ENCODE data around the gene CLEC16A.

Gene CLEC16A

GRCh38 chr16:11012841-11013240 is 68.5 kb downstream of the CLEC16A start:
- CTCF ChIA-PET: interaction anchor here (0.6 kb wide), 1 partner anchor 481 kb away, joined by 4 read pairs; no protein-coding TSS in a partner anchor
- no peak for TF ChIP-seq CTCF (conservative IDR thresholded peaks at IDR 0.05; ENCODE audit: low read depth)
- no peak overlapping the region for H3K27ac ChIP-seq
- no peak for DNase-seq (ENCODE audit: low spot score)
- POLR2A ChIA-PET (ENCODE audit: low non-redundant PET): no interaction called here

- CTCF ChIA-PET: no interaction called here
- H3K27ac ChIP-seq: no peak overlapping the region
- no peak for TF ChIP-seq CTCF (conservative IDR thresholded peaks at IDR 0.05; ENCODE audit: low read depth)
- POLR2A ChIA-PET (ENCODE audit: low non-redundant PET): no interaction called here
- no peak for DNase-seq (ENCODE audit: low spot score)
Observed at GRCh38 chr16:11014136-11014535, 69.8 kb downstream of the CLEC16A start.

DNA sequence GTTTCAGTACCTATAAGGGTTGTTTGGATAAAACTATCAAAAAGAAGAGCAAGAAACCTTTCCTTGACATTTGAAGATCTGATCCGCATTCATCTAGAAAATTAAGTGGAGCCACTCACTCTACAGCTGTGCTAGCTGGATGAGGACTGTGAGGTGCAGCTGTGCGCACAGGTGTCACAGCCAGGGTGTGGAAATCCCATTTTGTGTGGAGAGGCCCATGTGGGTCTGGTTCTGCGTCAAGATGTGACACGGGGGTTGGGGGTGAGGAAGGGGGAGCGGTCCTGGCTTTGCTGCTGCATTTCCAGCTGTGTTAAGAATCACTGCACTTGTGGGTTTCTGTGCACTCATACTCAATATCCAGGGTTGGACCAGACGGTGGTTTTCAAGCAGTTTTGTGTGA is 70.7 kb downstream of the CLEC16A start:
- no peak for TF ChIP-seq CTCF (conservative IDR thresholded peaks at IDR 0.05; ENCODE audit: low read depth)
- ChIA-PET POLR2A (ENCODE audit: low non-redundant PET) (no interaction called here), CTCF (no interaction called here)
- no peak for DNase-seq (ENCODE audit: low spot score)
- peak overlapping the region; percentile 91 for H3K27ac ChIP-seq

DNA sequence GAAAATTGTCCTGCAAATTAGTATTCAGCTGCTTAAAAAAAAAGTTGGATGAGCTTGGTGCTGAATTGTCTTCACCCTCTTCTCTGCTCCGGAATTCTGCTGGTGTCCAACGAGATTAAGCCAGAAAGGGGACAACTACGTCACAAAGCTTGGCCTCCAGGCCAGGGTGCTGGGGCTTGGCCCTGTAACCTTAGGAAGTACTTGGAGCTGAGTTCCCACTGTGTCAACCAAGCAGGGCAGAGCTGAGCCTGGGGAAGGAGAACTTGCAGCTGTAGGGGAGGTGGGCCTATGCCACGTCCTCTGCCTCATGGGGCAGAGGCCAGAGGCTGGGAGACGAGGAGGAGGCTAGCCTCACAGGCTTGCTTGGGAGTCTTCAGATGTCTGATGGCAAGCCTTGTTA is 71.2 kb downstream of the CLEC16A start:
- peak overlapping the region; percentile 91 for H3K27ac ChIP-seq
- CTCF ChIA-PET: no interaction called here

DNA sequence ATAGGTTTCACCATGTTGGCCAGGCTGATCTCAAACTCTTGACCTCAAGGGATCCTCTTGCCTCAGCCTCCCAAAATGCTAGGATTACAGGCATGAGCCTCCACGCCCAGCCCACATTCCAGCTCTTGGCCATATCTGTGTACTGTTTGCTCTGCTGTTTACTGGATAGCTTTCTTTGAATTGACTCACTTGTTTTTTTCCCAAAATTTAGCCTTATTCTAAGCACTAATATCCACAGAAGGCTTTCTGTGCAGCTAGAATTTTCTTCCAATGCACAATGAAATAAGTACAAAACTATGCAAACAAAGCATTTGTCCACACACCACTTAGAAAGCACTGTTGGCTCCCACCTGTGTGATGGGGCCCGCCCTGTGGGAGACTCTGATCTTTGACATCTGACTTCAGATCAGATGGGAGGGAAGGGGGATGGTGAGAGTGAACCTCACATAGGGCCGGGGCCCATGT is 72.2 kb downstream of the CLEC16A start:
- no peak for DNase-seq (ENCODE audit: low spot score)
- TF ChIP-seq CTCF (conservative IDR thresholded peaks at IDR 0.05; ENCODE audit: low read depth): no peak
- peak overlapping the region; percentile 91 for H3K27ac ChIP-seq
- POLR2A ChIA-PET (ENCODE audit: low non-redundant PET): no interaction called here
- CTCF ChIA-PET: interaction anchor here (0.8 kb wide), 1 partner anchor 239 kb away, joined by 4 read pairs; the partner anchor contains the start of gene SOCS1

More for the DNA sequence above, 71.2 kb downstream of the CLEC16A start:
- POLR2A ChIA-PET (ENCODE audit: low non-redundant PET): no interaction called here
- no peak for DNase-seq (ENCODE audit: low spot score)
- no peak for TF ChIP-seq CTCF (conservative IDR thresholded peaks at IDR 0.05; ENCODE audit: low read depth)

GRCh38 chr16:11016993-11017392 is 72.6 kb downstream of the CLEC16A start:
- peak; percentile 84 for DNase-seq (ENCODE audit: low spot score)
- peak overlapping the region; percentile 91 for H3K27ac ChIP-seq
- POLR2A ChIA-PET (ENCODE audit: low non-redundant PET): no interaction called here
- CTCF ChIA-PET: no interaction called here
- TF ChIP-seq CTCF (conservative IDR thresholded peaks at IDR 0.05; ENCODE audit: low read depth): no peak

- CTCF ChIA-PET: no interaction called here
- TF ChIP-seq CTCF (conservative IDR thresholded peaks at IDR 0.05; ENCODE audit: low read depth): no peak
- H3K27ac ChIP-seq: peak overlapping the region; percentile 91
- DNase-seq (ENCODE audit: low spot score): no peak
- POLR2A ChIA-PET (ENCODE audit: low non-redundant PET): no interaction called here
Observed at GRCh38 chr16:11017499-11017898, 73.1 kb downstream of the CLEC16A start.

Measured in RWPE1 (cell line).